CD8-positive, alpha-beta memory T cell (primary cell): ENCODE measurements around the gene EGFL7. TPM values are rescaled to one million over a fixed set of nuclear protein-coding genes. Genes with fewer than 3 reads are reported as not detected.

Experiments used
- CTCF ChIA-PET: fragments of 350-600 bp; sonication (Branson Sonifier 250); formaldehyde crosslinking; loops from one replicate; lab custom pipeline; 2021; ENCODE audit warnings: antibody characterized with exemption; lab: Charles Lee
- POLR2A ChIA-PET: fragments of 350-600 bp; sonication (Branson Sonifier 250); formaldehyde crosslinking; loops from one replicate; lab custom pipeline; 2021; ENCODE audit warnings: antibody characterized with exemption; lab: Charles Lee
- DNase-seq, 5 donors: peaks; one replicate each; pipeline versions ENCODE4 v3.0.0 to v3.0.0-alpha.2; 2020 to 2022; ENCODE audit warnings: mixed read lengths in 1 of 5
- H3K27ac ChIP-seq: one replicate; pipeline ENCODE4 v1.7.0; 2013; ENCODE audit warnings: low read depth, mild to moderate bottlenecking, low read length, moderate library complexity
- H3K27me3 ChIP-seq: 2 replicates; pipeline ENCODE4 v1.7.0; 2013; ENCODE audit warnings: low read length, mild to moderate bottlenecking; ENCODE audit not compliant: insufficient read depth, poor library complexity, severe bottlenecking
- H3K36me3 ChIP-seq: 2 replicates; pipeline ENCODE4 v1.7.0; 2013; ENCODE audit warnings: mild to moderate bottlenecking, low read length, moderate library complexity; ENCODE audit not compliant: insufficient read depth
- H3K4me1 ChIP-seq: 2 replicates; pipeline ENCODE4 v1.7.0; 2013; ENCODE audit warnings: mild to moderate bottlenecking, low read length, moderate library complexity; ENCODE audit not compliant: insufficient read depth
- H3K4me3 ChIP-seq: 2 replicates; pipeline ENCODE4 v1.7.0; 2013; ENCODE audit warnings: mild to moderate bottlenecking, low read length
- H3K9me3 ChIP-seq: 2 replicates; pipeline ENCODE4 v1.7.0; 2013; ENCODE audit warnings: mild to moderate bottlenecking, low read length
- H3K27ac Mint-ChIP-seq, 8 donors: one replicate each; pipeline ENCODE4 v1.8.0; 2020 to 2021; ENCODE audit warnings: mixed read lengths in 8 of 8, mild to moderate bottlenecking in 6 of 8, inconsistent platforms in 3 of 8, moderate library complexity in 3 of 8
- H3K27me3 Mint-ChIP-seq, 2 donors: one replicate each; pipeline ENCODE4 v1.8.0; 2020 to 2021; ENCODE audit warnings: mixed read lengths in 2 of 2, mild to moderate bottlenecking in 1 of 2, moderate library complexity in 1 of 2
- H3K36me3 Mint-ChIP-seq, 3 donors: one replicate each; pipeline ENCODE4 v1.8.0; 2020 to 2021; ENCODE audit warnings: mixed read lengths in 3 of 3, inconsistent platforms in 1 of 3, mild to moderate bottlenecking in 1 of 3
- H3K4me1 Mint-ChIP-seq, 3 donors: one replicate each; pipeline ENCODE4 v1.8.0; 2020 to 2021; ENCODE audit warnings: mixed read lengths in 3 of 3, inconsistent platforms in 1 of 3, mild to moderate bottlenecking in 1 of 3
- H3K4me3 Mint-ChIP-seq, 7 donors: one replicate each; pipeline ENCODE4 v1.8.0; 2020 to 2021; ENCODE audit warnings: mixed read lengths in 7 of 7, mild to moderate bottlenecking in 6 of 7, moderate library complexity in 4 of 7, inconsistent platforms in 2 of 7
- H3K9me3 Mint-ChIP-seq, 5 donors: one replicate each; pipeline ENCODE4 v1.8.0; 2020 to 2022; ENCODE audit warnings: mixed read lengths in 5 of 5, mild to moderate bottlenecking in 3 of 5, moderate library complexity in 2 of 5, inconsistent platforms in 1 of 5
- polyA plus RNA-seq: library from polyadenylated mRNA; unstranded; fragments of 300-500 nt; fragmentation: Illumina TruSeq; gene quantifications from one replicate; pipeline ENCODE4 v1.2.3, GENCODE V29; 2021
- total RNA-seq, 2 experiments: library from RNA; stranded (reverse); gene quantifications; one replicate each; pipeline ENCODE4 v1.2.3, GENCODE V29; 2021

The EGFL7 gene
- total and polyA plus RNA-seq, 3 experiments from 2014 or later = 0.40 to 0.95 (median 0.61) TPM

- POLR2A ChIA-PET = interaction anchor here (0.7 kb wide), 1 partner anchor 10 kb away, joined by 3 read pairs; no protein-coding TSS in a partner anchor
- Mint-ChIP-seq H3K4me3 (peak overlapping the region in 1 of 7 donors; percentile 40), H3K4me1 (peaks cover 14 to 30% (median 16%) of the 10 kb centered on the region in 3 donors), H3K9me3 (no peaks in the 10 kb centered on the region), H3K36me3 (peaks cover 6 to 44% (median 8%) of the 10 kb centered on the region in 3 donors), H3K27ac (peak overlapping the region in 2 of 8 donors; percentile 4 to 63), H3K27me3 (peaks cover 2 to 4% of the 10 kb centered on the region in 2 donors)
- no peak for DNase-seq
- Histone ChIP-seq H3K4me3 (no peak overlapping the region), H3K27me3 (no peaks in the 10 kb centered on the region), H3K4me1 (peaks cover 12% of the 10 kb centered on the region), H3K36me3 (peaks cover 24% of the 10 kb centered on the region), H3K27ac (no peak overlapping the region), H3K9me3 (no peaks in the 10 kb centered on the region)
- CTCF ChIA-PET = no interaction called here
These were observed 58.8 kb downstream of the EGFL7 start for GRCh38 chr9:136721339-136722092.

Other genes with a start within 250 kb of the EGFL7 start
- gene INPP5E, start 223.1 kb upstream of the EGFL7 start, total RNA-seq = 10 to 100 TPM; 18.0 to 19.2 TPM
- 5.3 TPM for gene INPP5E, start 223.1 kb upstream of the EGFL7 start, polyA plus RNA-seq
- gene SEC16A, start 179.9 kb upstream of the EGFL7 start, total RNA-seq = 10 to 100 TPM; 75.5 to 78.0 TPM
- 42.9 TPM for gene SEC16A, start 179.9 kb upstream of the EGFL7 start, polyA plus RNA-seq
- 10 to 100 TPM; 70.0 to 79.5 TPM for gene NOTCH1, start 116.9 kb upstream of the EGFL7 start, total RNA-seq
- gene NOTCH1, start 116.9 kb upstream of the EGFL7 start, polyA plus RNA-seq = 5.1 TPM
- gene AGPAT2, start 24.5 kb downstream of the EGFL7 start, total RNA-seq = 10 to 100 TPM; 17.4 to 18.4 TPM
- gene AGPAT2, start 24.5 kb downstream of the EGFL7 start, polyA plus RNA-seq = 32.5 TPM
- gene DIPK1B, start 49.7 kb downstream of the EGFL7 start, total RNA-seq = not detected
- not detected for gene DIPK1B, start 49.7 kb downstream of the EGFL7 start, polyA plus RNA-seq
- 1 to 10 TPM; 1.1 to 1.2 TPM for gene LCN10, start 80.0 kb downstream of the EGFL7 start, total RNA-seq
- 0.22 TPM for gene LCN10, start 80.0 kb downstream of the EGFL7 start, polyA plus RNA-seq
- gene LCN6, start 85.6 kb downstream of the EGFL7 start, total RNA-seq = not detected
- gene LCN6, start 85.6 kb downstream of the EGFL7 start, polyA plus RNA-seq = not detected
- gene LCN8, start 95.3 kb downstream of the EGFL7 start, total RNA-seq = not detected
- gene LCN8, start 95.3 kb downstream of the EGFL7 start, polyA plus RNA-seq = not detected
- gene LCN15, start 101.6 kb downstream of the EGFL7 start, total RNA-seq = not detected
- not detected for gene LCN15, start 101.6 kb downstream of the EGFL7 start, polyA plus RNA-seq
- gene TMEM141, start 128.4 kb downstream of the EGFL7 start, total RNA-seq = 10 to 100 TPM; 50.1 to 50.6 TPM
- 37.8 TPM for gene TMEM141, start 128.4 kb downstream of the EGFL7 start, polyA plus RNA-seq
- under 1 TPM in 1 of 2 experiments, not detected in 1; 0.73 TPM for gene CCDC183, start 133.4 kb downstream of the EGFL7 start, total RNA-seq
- gene CCDC183, start 133.4 kb downstream of the EGFL7 start, polyA plus RNA-seq = 0.26 TPM
- 100 to 1,000 TPM in 1 of 2 experiments, 10 to 100 TPM in 1; 98.2 to 106 TPM for gene RABL6, start 145.0 kb downstream of the EGFL7 start, total RNA-seq
- 20.9 TPM for gene RABL6, start 145.0 kb downstream of the EGFL7 start, polyA plus RNA-seq
- gene AJM1, start 179.6 kb downstream of the EGFL7 start, total RNA-seq = 1 to 10 TPM; 3.2 TPM
- gene AJM1, start 179.6 kb downstream of the EGFL7 start, polyA plus RNA-seq = 0.39 TPM
- 100 to 1,000 TPM; 108 to 110 TPM for gene PHPT1, start 186.5 kb downstream of the EGFL7 start, total RNA-seq
- 100.0 TPM for gene PHPT1, start 186.5 kb downstream of the EGFL7 start, polyA plus RNA-seq
- gene MAMDC4, start 189.4 kb downstream of the EGFL7 start, total RNA-seq = 10 to 100 TPM; 12.2 to 12.9 TPM
- not detected for gene MAMDC4, start 189.4 kb downstream of the EGFL7 start, polyA plus RNA-seq
- 100 to 1,000 TPM; 354 to 356 TPM for gene EDF1, start 203.4 kb downstream of the EGFL7 start, total RNA-seq
- 476 TPM for gene EDF1, start 203.4 kb downstream of the EGFL7 start, polyA plus RNA-seq
- gene TRAF2, start 223.6 kb downstream of the EGFL7 start, total RNA-seq = 10 to 100 TPM; 53.2 to 60.5 TPM
- 23.1 TPM for gene TRAF2, start 223.6 kb downstream of the EGFL7 start, polyA plus RNA-seq